ENCODE results near the gene IRGQ.
"Not testable (repeated sequence)": the region's sequence is repeated elsewhere in the genome, so short reads cannot be mapped to it uniquely, and the experiment has no call there.

Gene IRGQ

GRCh38 chr19:43595999-43596841, at the start of gene IRGQ, which contains the start of gene ZNF576:
Gene IRGQ (minus strand): TSS chr19:43596134. CDS start chr19:43595338, 796 bp downstream.
Gene ZNF576 (plus strand): TSS chr19:43596595. CDS start chr19:43597109, 514 bp downstream.
- peak; percentile 99 for DNase-seq (ENCODE audit: low spot score)

GRCh38 chr19:43644181-43644580, 48.2 kb upstream of the IRGQ start:
- DNase-seq (ENCODE audit: low spot score): no peak

- DNase-seq (ENCODE audit: low spot score): no peak
Observed at GRCh38 chr19:43643326-43643725, 47.4 kb upstream of the IRGQ start.

- no peak for DNase-seq (ENCODE audit: low spot score)
Observed at GRCh38 chr19:43642531-43642930, 46.6 kb upstream of the IRGQ start.

GRCh38 chr19:43641333-43641732, 45.4 kb upstream of the IRGQ start:
- no peak for DNase-seq (ENCODE audit: low spot score)

GRCh38 chr19:43640424-43640757, 44.5 kb upstream of the IRGQ start:
- no peak for DNase-seq (ENCODE audit: low spot score)

- peak; percentile 58 for DNase-seq (ENCODE audit: low spot score)
Observed at GRCh38 chr19:43639519-43640423, 43.8 kb upstream of the IRGQ start, which contains the start of gene CADM4. Gene CADM4 (minus strand): TSS chr19:43639850. CDS start chr19:43639790, 60 bp downstream.

- no peak for DNase-seq (ENCODE audit: low spot score)
Observed at GRCh38 chr19:43638995-43639518, 43.1 kb upstream of the IRGQ start.

- no peak for DNase-seq (ENCODE audit: low spot score)
Observed at GRCh38 chr19:43638214-43638994, 42.5 kb upstream of the IRGQ start.

GRCh38 chr19:43636121-43636683, 40.3 kb upstream of the IRGQ start:
- DNase-seq (ENCODE audit: low spot score): no peak

GRCh38 chr19:43635561-43635940, 39.6 kb upstream of the IRGQ start:
- not testable (repeated sequence) for DNase-seq (ENCODE audit: low spot score)

GRCh38 chr19:43634872-43635560, 39.1 kb upstream of the IRGQ start:
- no peak for DNase-seq (ENCODE audit: low spot score)

GRCh38 chr19:43634506-43634871, 38.6 kb upstream of the IRGQ start:
- no peak for DNase-seq (ENCODE audit: low spot score)

- DNase-seq (ENCODE audit: low spot score): no peak
Observed at GRCh38 chr19:43634068-43634467, 38.1 kb upstream of the IRGQ start.

- no peak for DNase-seq (ENCODE audit: low spot score)
Observed at GRCh38 chr19:43633520-43633919, 37.6 kb upstream of the IRGQ start.

- DNase-seq (ENCODE audit: low spot score): no peak
Observed at GRCh38 chr19:43631491-43631890, 35.6 kb upstream of the IRGQ start.

- DNase-seq (ENCODE audit: low spot score): no peak
Observed at GRCh38 chr19:43628646-43629326, 32.9 kb upstream of the IRGQ start.

GRCh38 chr19:43626838-43627237, 30.9 kb upstream of the IRGQ start:
- no peak for DNase-seq (ENCODE audit: low spot score)

- peak; percentile 45 for DNase-seq (ENCODE audit: low spot score)
Observed at GRCh38 chr19:43625918-43626579, 30.1 kb upstream of the IRGQ start.

- no peak for DNase-seq (ENCODE audit: low spot score)
Observed at GRCh38 chr19:43624933-43625332, 29.0 kb upstream of the IRGQ start.

Data from AG20443 (cell line).